NCI-H1417 (cell line): Measurements from ENCODE around the gene GNA12.
"Not testable (repeated sequence)": the region's sequence is repeated elsewhere in the genome, so short reads cannot be mapped to it uniquely, and the experiment has no call there.

Experiments used
- DNase-seq, 3 experiments: peaks; one replicate each; lab custom pipeline; 2025; lab: John Stamatoyannopoulos, UW

Gene GNA12

GRCh38 chr7:2754086-2754485 lies 90.0 kb downstream of the GNA12 start:
- no peak for DNase-seq

GRCh38 chr7:2753148-2753547 lies 91.0 kb downstream of the GNA12 start:
- no peak for DNase-seq

GRCh38 chr7:2751086-2751485 lies 93.0 kb downstream of the GNA12 start:
- DNase-seq = no peak

- DNase-seq = no peak
These were observed 94.1 kb downstream of the GNA12 start for GRCh38 chr7:2750004-2750407.

GRCh38 chr7:2748684-2749083 lies 95.4 kb downstream of the GNA12 start:
- DNase-seq = not testable (repeated sequence)

GRCh38 chr7:2743523-2744185 lies 100.5 kb downstream of the GNA12 start:
- not testable (repeated sequence) for DNase-seq

GRCh38 chr7:2738766-2739549 lies 105.2 kb downstream of the GNA12 start:
- no peak for DNase-seq

GRCh38 chr7:2737771-2738540 lies 106.2 kb downstream of the GNA12 start:
- no peak for DNase-seq

GRCh38 chr7:2737005-2737743 lies 106.9 kb downstream of the GNA12 start:
- DNase-seq = not testable (repeated sequence)

- DNase-seq = no peak
These were observed 107.6 kb downstream of the GNA12 start for GRCh38 chr7:2736411-2736914.

GRCh38 chr7:2735744-2736143 lies 108.4 kb downstream of the GNA12 start:
- no peak for DNase-seq

GRCh38 chr7:2734751-2735571 lies 109.1 kb downstream of the GNA12 start:
- peak; percentile 59 to 89 (median 77) for DNase-seq

- DNase-seq = no peak
These were observed 109.9 kb downstream of the GNA12 start for GRCh38 chr7:2734084-2734686.

GRCh38 chr7:2732959-2733584 lies 111.0 kb downstream of the GNA12 start:
- DNase-seq = no peak

GRCh38 chr7:2732388-2732787 lies 111.7 kb downstream of the GNA12 start:
- DNase-seq = no peak

- DNase-seq = no peak
These were observed 113.0 kb downstream of the GNA12 start for GRCh38 chr7:2730846-2731770.

- DNase-seq = no peak
These were observed 114.0 kb downstream of the GNA12 start for GRCh38 chr7:2729893-2730716.
